Coronary artery (tissue), 2 donors: ENCODE data around the gene IQCK.

Source experiments
- DNase-seq: peaks from one replicate; pipeline ENCODE4 v3.0.0-alpha.2; 2017; ENCODE audit warnings: low spot score
- H3K27ac ChIP-seq, 2 donors: fragments of 200-600 bp; sonication (generic); one replicate each; pipeline ENCODE4 v1.5.1; 2016 to 2019
- H3K4me3 ChIP-seq: fragments of 200-600 bp; sonication (generic); 2 replicates; pipeline ENCODE4 v1.5.1; 2016; ENCODE audit warnings: mild to moderate bottlenecking, moderate library complexity
- CTCF ChIP-seq: fragments of 200-600 bp; sonication (generic); IDR thresholded peaks from one replicate; pipeline ENCODE4 v1.5.1; 2019; ENCODE audit warnings: antibody characterized with exemption

The IQCK gene

DNA sequence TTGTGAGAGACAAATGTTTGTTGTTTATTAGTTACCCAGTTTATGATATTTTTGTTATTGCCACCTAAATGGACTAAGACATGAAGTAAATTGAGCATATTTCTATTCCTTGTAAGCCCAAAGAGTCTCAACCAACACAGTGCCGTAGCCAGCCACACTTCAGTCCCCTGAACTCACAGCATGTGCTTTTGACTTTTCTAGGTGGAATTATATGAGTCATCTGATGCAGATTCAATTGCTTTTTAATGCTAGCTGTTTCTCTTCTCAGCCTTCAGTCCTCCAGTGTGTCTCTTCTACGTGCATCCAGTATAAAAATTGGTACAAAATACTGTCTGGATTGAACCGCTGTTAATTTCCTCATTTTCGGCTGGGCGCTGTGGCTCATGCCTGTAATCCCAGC, 39.0 kb downstream of the IQCK start:
- no peak overlapping the region for H3K27ac ChIP-seq
- H3K4me3 ChIP-seq: no peak overlapping the region
- no peak for TF ChIP-seq CTCF
- DNase-seq: no peak

- H3K4me3 ChIP-seq: no peak overlapping the region
- TF ChIP-seq CTCF: no peak
- H3K27ac ChIP-seq: no peak overlapping the region
- DNase-seq: peak; percentile 5
Observed at GRCh38 chr16:19757762-19758595, 39.9 kb downstream of the IQCK start.

- TF ChIP-seq CTCF: no peak
- DNase-seq: peak; percentile 31
- H3K27ac ChIP-seq: no peak overlapping the region
- no peak overlapping the region for H3K4me3 ChIP-seq
Observed at GRCh38 chr16:19760356-19761060, 42.4 kb downstream of the IQCK start.

GRCh38 chr16:19765860-19766553, 47.9 kb downstream of the IQCK start:
- peak; percentile 67 for DNase-seq
- Histone ChIP-seq H3K4me3 (no peak overlapping the region), H3K27ac (peak overlapping the region in 1 of 2 donors; percentile 20)
- no peak for TF ChIP-seq CTCF

- peak; percentile 12 for DNase-seq
- no peak for TF ChIP-seq CTCF
- no peak overlapping the region for H3K4me3 ChIP-seq
- peak overlapping the region in 1 of 2 donors; percentile 20 for H3K27ac ChIP-seq
Observed at GRCh38 chr16:19766554-19766884, 48.4 kb downstream of the IQCK start.

GRCh38 chr16:19766988-19767387, 48.9 kb downstream of the IQCK start:
- Histone ChIP-seq H3K27ac (no peak overlapping the region), H3K4me3 (no peak overlapping the region)
- peak; percentile 49 for DNase-seq
- TF ChIP-seq CTCF: no peak
